ENCODE measurements around the gene DGKE.

Gene DGKE

GRCh38 chr17:56914581-56915273 is 80.8 kb downstream of the DGKE start:
- no peak for DNase-seq (ENCODE audit: low read depth)

GRCh38 chr17:56917559-56918296 is 83.8 kb downstream of the DGKE start:
- DNase-seq (ENCODE audit: low read depth), result no peak

DNA sequence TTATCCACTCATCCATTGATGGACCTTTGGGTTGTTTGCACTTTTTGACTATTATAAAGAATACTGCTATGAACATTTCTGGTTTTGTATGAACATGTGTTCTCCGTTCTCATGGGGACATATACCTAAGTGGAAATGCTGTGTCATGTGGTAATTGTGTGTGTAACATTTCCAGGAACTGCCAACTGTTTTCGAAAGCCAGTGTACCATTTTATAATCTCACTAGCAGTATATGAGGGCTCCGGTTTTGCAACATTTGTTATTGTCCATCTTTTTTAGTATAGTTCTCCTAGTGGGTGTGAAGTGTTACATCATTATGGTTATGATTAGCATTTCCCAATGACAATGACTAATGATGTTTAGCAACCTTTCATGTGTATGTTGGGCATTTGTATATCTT is 85.0 kb downstream of the DGKE start:
- DNase-seq (ENCODE audit: low read depth), result no peak

All from T follicular helper cell (primary cell).